GM12874 (cell line): ENCODE data around the gene ATXN8OS.

Source experiments
- CTCF ChIP-seq: IDR thresholded peaks from 2 replicates; pipeline ENCODE4 v1.5.1; 2011; ENCODE audit warnings: low read depth, mild to moderate bottlenecking, control low read depth, low read length, moderate library complexity; ENCODE audit not compliant: insufficient read depth

The ATXN8OS gene

GRCh38 chr13:70107125-70107497 lies 515 bp upstream of the ATXN8OS start:
- TF ChIP-seq CTCF = no peak

- no peak for TF ChIP-seq CTCF
Measured at GRCh38 chr13:70108356-70109105, 905 bp downstream of the ATXN8OS start, which contains the start of gene KLHL1. TSS of gene KLHL1 (minus strand) at chr13:70108452. CDS start at chr13:70107699, 753 bp downstream.

- no peak for TF ChIP-seq CTCF
Measured at GRCh38 chr13:70117338-70117905, 9.8 kb downstream of the ATXN8OS start.

GRCh38 chr13:70125693-70126092 lies 18.1 kb downstream of the ATXN8OS start:
- TF ChIP-seq CTCF = no peak

GRCh38 chr13:70128098-70128497 lies 20.5 kb downstream of the ATXN8OS start:
- TF ChIP-seq CTCF = no peak

GRCh38 chr13:70162141-70162540 lies 54.5 kb downstream of the ATXN8OS start:
- TF ChIP-seq CTCF = no peak

- no peak for TF ChIP-seq CTCF
Measured at GRCh38 chr13:70170689-70171088, 63.1 kb downstream of the ATXN8OS start.
